ENCODE data around the gene SFMBT2.

Gene SFMBT2

GRCh38 chr10:7410862-7411670 is at the start of gene SFMBT2:
SFMBT2 (minus strand) TSS chr10:7411034; CDS start chr10:7381898, 29,136 bp downstream.
- no peaks in the 10 kb centered on the region for H3K36me3 ChIP-seq (ENCODE audit: control insufficient read depth in 5 of 5, insufficient read depth in 5 of 5, low read length in 5 of 5)
- H3K27ac ChIP-seq (ENCODE audit: low read depth, low read length): no peak within 1 kb of the TSS
- peak within 1 kb of the TSS; percentile 74 to 81 (median 76) for H3K4me3 ChIP-seq (ENCODE audit: low read depth in 1 of 5, low read length in 5 of 5)
- peaks cover 0 to 57% (median 55%) of the 10 kb centered on the region in 5 donors for H3K4me1 ChIP-seq (ENCODE audit: control insufficient read depth in 5 of 5, insufficient read depth in 5 of 5, low read length in 5 of 5)
- H3K27me3 ChIP-seq (ENCODE audit: control insufficient read depth in 5 of 5, insufficient read depth in 4 of 5, low read length in 5 of 5): peaks cover 3 to 19% (median 11%) of the 10 kb centered on the region in 5 donors
- peak within 1 kb of the TSS; percentile 38 to 62 (median 59) for H3K9ac ChIP-seq (ENCODE audit: low read length in 5 of 5)
- no peaks in the 10 kb centered on the region for H3K9me3 ChIP-seq (ENCODE audit: control insufficient read depth in 5 of 5, low read length in 5 of 5)

- Histone ChIP-seq H3K27ac (ENCODE audit: low read depth, low read length) (no peak overlapping the region), H3K36me3 (ENCODE audit: control insufficient read depth in 5 of 5, insufficient read depth in 5 of 5, low read length in 5 of 5) (no peaks in the 10 kb centered on the region), H3K9me3 (ENCODE audit: control insufficient read depth in 5 of 5, low read length in 5 of 5) (no peaks in the 10 kb centered on the region), H3K4me3 (ENCODE audit: low read depth in 1 of 5, low read length in 5 of 5) (no peak overlapping the region), H3K27me3 (ENCODE audit: control insufficient read depth in 5 of 5, insufficient read depth in 4 of 5, low read length in 5 of 5) (no peaks in the 10 kb centered on the region), H3K9ac (ENCODE audit: low read length in 5 of 5) (no peak overlapping the region), H3K4me1 (ENCODE audit: control insufficient read depth in 5 of 5, insufficient read depth in 5 of 5, low read length in 5 of 5) (peaks cover 0 to 3% (median 0%) of the 10 kb centered on the region in 5 donors)
Measured at GRCh38 chr10:7460006-7460405, 49.2 kb upstream of the SFMBT2 start.

- H3K4me1 ChIP-seq (ENCODE audit: control insufficient read depth in 5 of 5, insufficient read depth in 5 of 5, low read length in 5 of 5): peaks cover 0 to 3% (median 0%) of the 10 kb centered on the region in 5 donors
Measured at GRCh38 chr10:7458556-7458955, 47.7 kb upstream of the SFMBT2 start.

GRCh38 chr10:7457478-7458316 is 46.9 kb upstream of the SFMBT2 start:
- H3K9ac ChIP-seq (ENCODE audit: low read length in 5 of 5): no peak overlapping the region
- no peak overlapping the region for H3K4me3 ChIP-seq (ENCODE audit: low read depth in 1 of 5, low read length in 5 of 5)
- no peaks in the 10 kb centered on the region for H3K9me3 ChIP-seq (ENCODE audit: control insufficient read depth in 5 of 5, low read length in 5 of 5)
- peaks cover 0 to 3% (median 0%) of the 10 kb centered on the region in 5 donors for H3K4me1 ChIP-seq (ENCODE audit: control insufficient read depth in 5 of 5, insufficient read depth in 5 of 5, low read length in 5 of 5)
- H3K27ac ChIP-seq (ENCODE audit: low read depth, low read length): no peak overlapping the region
- no peaks in the 10 kb centered on the region for H3K27me3 ChIP-seq (ENCODE audit: control insufficient read depth in 5 of 5, insufficient read depth in 4 of 5, low read length in 5 of 5)
- no peaks in the 10 kb centered on the region for H3K36me3 ChIP-seq (ENCODE audit: control insufficient read depth in 5 of 5, insufficient read depth in 5 of 5, low read length in 5 of 5)

More at GRCh38 chr10:7458556-7458955, 47.7 kb upstream of the SFMBT2 start:
- H3K27ac ChIP-seq (ENCODE audit: low read depth, low read length): no peak overlapping the region
- H3K36me3 ChIP-seq (ENCODE audit: control insufficient read depth in 5 of 5, insufficient read depth in 5 of 5, low read length in 5 of 5): no peaks in the 10 kb centered on the region
- no peak overlapping the region for H3K9ac ChIP-seq (ENCODE audit: low read length in 5 of 5)
- no peaks in the 10 kb centered on the region for H3K9me3 ChIP-seq (ENCODE audit: control insufficient read depth in 5 of 5, low read length in 5 of 5)
- H3K27me3 ChIP-seq (ENCODE audit: control insufficient read depth in 5 of 5, insufficient read depth in 4 of 5, low read length in 5 of 5): no peaks in the 10 kb centered on the region
- H3K4me3 ChIP-seq (ENCODE audit: low read depth in 1 of 5, low read length in 5 of 5): no peak overlapping the region

- Histone ChIP-seq H3K9me3 (ENCODE audit: control insufficient read depth in 5 of 5, low read length in 5 of 5) (peaks cover 4 to 17% (median 14%) of the 10 kb centered on the region in 5 donors), H3K27me3 (ENCODE audit: control insufficient read depth in 5 of 5, insufficient read depth in 4 of 5, low read length in 5 of 5) (peaks cover 0 to 5% (median 0%) of the 10 kb centered on the region in 5 donors), H3K36me3 (ENCODE audit: control insufficient read depth in 5 of 5, insufficient read depth in 5 of 5, low read length in 5 of 5) (no peaks in the 10 kb centered on the region), H3K27ac (ENCODE audit: low read depth, low read length) (no peak overlapping the region), H3K4me1 (ENCODE audit: control insufficient read depth in 5 of 5, insufficient read depth in 5 of 5, low read length in 5 of 5) (peaks cover 0 to 3% (median 0%) of the 10 kb centered on the region in 5 donors), H3K4me3 (ENCODE audit: low read depth in 1 of 5, low read length in 5 of 5) (no peak overlapping the region), H3K9ac (ENCODE audit: low read length in 5 of 5) (no peak overlapping the region)
Measured at GRCh38 chr10:7449063-7449695, 38.3 kb upstream of the SFMBT2 start.

- Histone ChIP-seq H3K9ac (ENCODE audit: low read length in 5 of 5) (no peak overlapping the region), H3K27ac (ENCODE audit: low read depth, low read length) (no peak overlapping the region), H3K36me3 (ENCODE audit: control insufficient read depth in 5 of 5, insufficient read depth in 5 of 5, low read length in 5 of 5) (no peaks in the 10 kb centered on the region), H3K4me1 (ENCODE audit: control insufficient read depth in 5 of 5, insufficient read depth in 5 of 5, low read length in 5 of 5) (peaks cover 0 to 3% (median 0%) of the 10 kb centered on the region in 5 donors), H3K27me3 (ENCODE audit: control insufficient read depth in 5 of 5, insufficient read depth in 4 of 5, low read length in 5 of 5) (peaks cover 0 to 15% (median 5%) of the 10 kb centered on the region in 5 donors), H3K4me3 (ENCODE audit: low read depth in 1 of 5, low read length in 5 of 5) (no peak overlapping the region), H3K9me3 (ENCODE audit: control insufficient read depth in 5 of 5, low read length in 5 of 5) (peaks cover 4 to 17% (median 14%) of the 10 kb centered on the region in 5 donors)
Measured at GRCh38 chr10:7445474-7446185, 34.8 kb upstream of the SFMBT2 start.

GRCh38 chr10:7444551-7445121 is 33.8 kb upstream of the SFMBT2 start:
- Histone ChIP-seq H3K4me3 (ENCODE audit: low read depth in 1 of 5, low read length in 5 of 5) (no peak overlapping the region), H3K4me1 (ENCODE audit: control insufficient read depth in 5 of 5, insufficient read depth in 5 of 5, low read length in 5 of 5) (peaks cover 0 to 3% (median 0%) of the 10 kb centered on the region in 5 donors), H3K27ac (ENCODE audit: low read depth, low read length) (no peak overlapping the region), H3K27me3 (ENCODE audit: control insufficient read depth in 5 of 5, insufficient read depth in 4 of 5, low read length in 5 of 5) (peaks cover 4 to 23% (median 7%) of the 10 kb centered on the region in 5 donors), H3K36me3 (ENCODE audit: control insufficient read depth in 5 of 5, insufficient read depth in 5 of 5, low read length in 5 of 5) (no peaks in the 10 kb centered on the region), H3K9ac (ENCODE audit: low read length in 5 of 5) (no peak overlapping the region), H3K9me3 (ENCODE audit: control insufficient read depth in 5 of 5, low read length in 5 of 5) (peaks cover 3 to 12% (median 11%) of the 10 kb centered on the region in 5 donors)

GRCh38 chr10:7443036-7443435 is 32.2 kb upstream of the SFMBT2 start:
- H3K4me1 ChIP-seq (ENCODE audit: control insufficient read depth in 5 of 5, insufficient read depth in 5 of 5, low read length in 5 of 5): peaks cover 3 to 17% (median 4%) of the 10 kb centered on the region in 5 donors
- no peak overlapping the region for H3K27ac ChIP-seq (ENCODE audit: low read depth, low read length)
- H3K9me3 ChIP-seq (ENCODE audit: control insufficient read depth in 5 of 5, low read length in 5 of 5): no peaks in the 10 kb centered on the region
- no peak overlapping the region for H3K4me3 ChIP-seq (ENCODE audit: low read depth in 1 of 5, low read length in 5 of 5)
- no peak overlapping the region for H3K9ac ChIP-seq (ENCODE audit: low read length in 5 of 5)
- no peaks in the 10 kb centered on the region for H3K36me3 ChIP-seq (ENCODE audit: control insufficient read depth in 5 of 5, insufficient read depth in 5 of 5, low read length in 5 of 5)
- peaks cover 4 to 30% (median 9%) of the 10 kb centered on the region in 5 donors for H3K27me3 ChIP-seq (ENCODE audit: control insufficient read depth in 5 of 5, insufficient read depth in 4 of 5, low read length in 5 of 5)
